ENCODE measurements around the gene PACSIN1. TPM values are rescaled to one million over a fixed set of nuclear protein-coding genes. Genes with fewer than 3 reads are reported as not detected.

The PACSIN1 gene
- total RNA-seq, 1 experiment from 2014 or later = 5.0 TPM

DNA sequence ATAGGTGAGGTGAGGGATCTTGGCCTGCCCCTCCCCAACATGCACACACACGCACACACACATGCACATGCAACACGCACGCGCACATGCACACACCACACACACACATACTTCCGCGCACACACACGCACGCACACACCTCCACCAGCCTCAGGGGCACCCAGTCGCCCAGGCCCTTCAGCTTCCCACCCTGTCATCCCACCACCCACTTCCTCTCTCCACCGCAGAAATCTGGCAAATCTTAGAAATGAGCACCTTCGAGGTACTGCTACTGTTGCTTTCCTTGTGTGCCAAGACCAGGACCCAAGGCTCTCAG lies 89.1 kb downstream of the PACSIN1 start:
- H3K79me2 ChIP-seq (ENCODE audit: insufficient read depth, low read length) = no peaks in the 10 kb centered on the region
- no peak overlapping the region for H3K4me2 ChIP-seq (ENCODE audit: low read length)
- TF ChIP-seq POLR2AphosphoS5 (IDR thresholded peaks at IDR 0.05; ENCODE audit: low read depth, low read length) (no peak), SP1 (IDR thresholded peaks at IDR 0.05; ENCODE audit: low read depth) (no peak), SIN3A (IDR thresholded peaks at IDR 0.05; ENCODE audit: low read depth) (no peak), CEBPB (IDR thresholded peaks at IDR 0.05; ENCODE audit: low read depth) (no peak), EZH2 (IDR thresholded peaks at IDR 0.05) (no peak), YY1 (IDR thresholded peaks at IDR 0.05; ENCODE audit: extremely low read depth, insufficient replicate concordance, low read depth, low read length) (no peak), JUND (IDR thresholded peaks at IDR 0.05) (no peak), EGR1 (IDR thresholded peaks at IDR 0.05; ENCODE audit: low read depth) (no peak), POLR2A (IDR thresholded peaks at IDR 0.05; ENCODE audit: borderline replicate concordance, extremely low read depth, insufficient read depth, insufficient read length) (no peak), FOSL1 (IDR thresholded peaks at IDR 0.05; ENCODE audit: low read depth) (no peak)
- TF ChIP-seq, protein P1, sequence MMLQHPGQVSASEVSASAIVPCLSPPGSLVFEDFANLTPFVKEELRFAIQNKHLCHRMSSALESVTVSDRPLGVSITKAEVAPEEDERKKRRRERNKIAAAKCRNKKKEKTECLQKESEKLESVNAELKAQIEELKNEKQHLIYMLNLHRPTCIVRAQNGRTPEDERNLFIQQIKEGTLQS (IDR thresholded peaks at IDR 0.05) = no peak
- TF ChIP-seq, protein P2, sequence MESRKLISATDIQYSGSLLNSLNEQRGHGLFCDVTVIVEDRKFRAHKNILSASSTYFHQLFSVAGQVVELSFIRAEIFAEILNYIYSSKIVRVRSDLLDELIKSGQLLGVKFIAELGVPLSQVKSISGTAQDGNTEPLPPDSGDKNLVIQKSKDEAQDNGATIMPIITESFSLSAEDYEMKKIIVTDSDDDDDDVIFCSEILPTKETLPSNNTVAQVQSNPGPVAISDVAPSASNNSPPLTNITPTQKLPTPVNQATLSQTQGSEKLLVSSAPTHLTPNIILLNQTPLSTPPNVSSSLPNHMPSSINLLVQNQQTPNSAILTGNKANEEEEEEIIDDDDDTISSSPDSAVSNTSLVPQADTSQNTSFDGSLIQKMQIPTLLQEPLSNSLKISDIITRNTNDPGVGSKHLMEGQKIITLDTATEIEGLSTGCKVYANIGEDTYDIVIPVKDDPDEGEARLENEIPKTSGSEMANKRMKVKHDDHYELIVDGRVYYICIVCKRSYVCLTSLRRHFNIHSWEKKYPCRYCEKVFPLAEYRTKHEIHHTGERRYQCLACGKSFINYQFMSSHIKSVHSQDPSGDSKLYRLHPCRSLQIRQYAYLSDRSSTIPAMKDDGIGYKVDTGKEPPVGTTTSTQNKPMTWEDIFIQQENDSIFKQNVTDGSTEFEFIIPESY (IDR thresholded peaks at IDR 0.05; ENCODE audit: extremely low read depth, insufficient replicate concordance, low read length) = no peak
- TF ChIP-seq, protein P3, sequence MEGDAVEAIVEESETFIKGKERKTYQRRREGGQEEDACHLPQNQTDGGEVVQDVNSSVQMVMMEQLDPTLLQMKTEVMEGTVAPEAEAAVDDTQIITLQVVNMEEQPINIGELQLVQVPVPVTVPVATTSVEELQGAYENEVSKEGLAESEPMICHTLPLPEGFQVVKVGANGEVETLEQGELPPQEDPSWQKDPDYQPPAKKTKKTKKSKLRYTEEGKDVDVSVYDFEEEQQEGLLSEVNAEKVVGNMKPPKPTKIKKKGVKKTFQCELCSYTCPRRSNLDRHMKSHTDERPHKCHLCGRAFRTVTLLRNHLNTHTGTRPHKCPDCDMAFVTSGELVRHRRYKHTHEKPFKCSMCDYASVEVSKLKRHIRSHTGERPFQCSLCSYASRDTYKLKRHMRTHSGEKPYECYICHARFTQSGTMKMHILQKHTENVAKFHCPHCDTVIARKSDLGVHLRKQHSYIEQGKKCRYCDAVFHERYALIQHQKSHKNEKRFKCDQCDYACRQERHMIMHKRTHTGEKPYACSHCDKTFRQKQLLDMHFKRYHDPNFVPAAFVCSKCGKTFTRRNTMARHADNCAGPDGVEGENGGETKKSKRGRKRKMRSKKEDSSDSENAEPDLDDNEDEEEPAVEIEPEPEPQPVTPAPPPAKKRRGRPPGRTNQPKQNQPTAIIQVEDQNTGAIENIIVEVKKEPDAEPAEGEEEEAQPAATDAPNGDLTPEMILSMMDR (IDR thresholded peaks at IDR 0.05 in 2 of 3, conservative IDR thresholded peaks at IDR 0.05 in 1 of 3; ENCODE audit: borderline replicate concordance in 1 of 3, insufficient read depth in 1 of 3, low read depth in 2 of 3, low read length in 2 of 3) = no peak
- H3K36me3 ChIP-seq (ENCODE audit: control insufficient read depth in 1 of 2, insufficient read depth in 2 of 2, low read length in 2 of 2) = no peaks in the 10 kb centered on the region
- no peaks in the 10 kb centered on the region for H3K4me1 ChIP-seq (ENCODE audit: control insufficient read depth in 1 of 2, insufficient read depth in 2 of 2, low read length in 2 of 2)
- DNase-seq (ENCODE audit: low read depth, low spot score) (no peak), ATAC-seq (no peak)
- H2AFZ ChIP-seq (ENCODE audit: low read depth, low read length, poor library complexity, severe bottlenecking) = no peak overlapping the region
- ChIA-PET RAD21 (ENCODE audit: low non-redundant PET in 1 of 2, low total read pairs in 2 of 2, uncharacterized antibody in 2 of 2, unreplicated experiment in 2 of 2) (no interaction called here), POLR2A (no interaction called here), CTCF (no interaction called here)
- H3K4me3 ChIP-seq (replicated peaks in 1 of 2; ENCODE audit: low read depth in 1 of 2, low read length in 2 of 2) = no peak overlapping the region
- peaks cover 0 to 6% of the 10 kb centered on the region in 2 experiments; a peak in 1 of 4 replicates for H3K9me3 ChIP-seq (ENCODE audit: control insufficient read depth in 1 of 2, insufficient read depth in 1 of 2, low read depth in 1 of 2, low read length in 2 of 2)
- no peaks in the 10 kb centered on the region for H4K20me1 ChIP-seq (ENCODE audit: insufficient read depth)
- no peaks in the 10 kb centered on the region for H3K9me2 ChIP-seq (ENCODE audit: insufficient read depth)
- no peaks in the 10 kb centered on the region for H3K27me3 ChIP-seq (ENCODE audit: insufficient read depth, low read length)
- no TSS peak for BruUV-seq (replicated peaks)
- intact Hi-C loops (cut with micrococcal nuclease) = no loop called here
- H3K27ac ChIP-seq (ENCODE audit: low read depth, low read length) = no peak overlapping the region
- H3K9ac ChIP-seq (ENCODE audit: low read length) = no peak overlapping the region
